ENCODE measurements around the gene ESR2. TPM values are rescaled to one million over a fixed set of nuclear protein-coding genes. Genes with fewer than 3 reads are reported as not detected.
"Not testable (repeated sequence)": the region's sequence is repeated elsewhere in the genome, so short reads cannot be mapped to it uniquely, and the experiment has no call there.

Gene ESR2
- total RNA-seq, 1 donor from 2014 or later, result 0.16 TPM

DNA sequence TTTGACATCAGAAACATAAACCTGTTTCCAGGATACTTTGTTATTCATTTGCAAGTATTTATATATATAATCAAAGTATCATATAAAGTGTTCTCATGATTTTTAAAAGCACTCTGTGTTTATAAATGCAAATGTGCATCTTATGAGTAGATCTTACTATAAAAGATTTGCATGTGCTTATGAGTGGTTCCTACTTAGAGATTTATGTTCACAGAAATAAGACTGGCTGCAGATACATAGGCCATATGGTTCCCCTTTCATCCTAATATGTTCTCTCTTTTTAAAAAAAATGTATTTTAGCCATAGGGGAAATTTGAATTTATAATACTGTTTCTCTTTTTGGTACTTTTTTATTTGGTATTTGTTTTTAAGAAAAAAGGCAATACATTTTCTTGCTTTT, 174.2 kb downstream of the ESR2 start:
- no peak overlapping the region for H2AFZ ChIP-seq (ENCODE audit: low read depth, low read length)
- H3K27me3 ChIP-seq (ENCODE audit: insufficient read depth, low read length), result no peaks in the 10 kb centered on the region
- H3K4me2 ChIP-seq (ENCODE audit: low read length), result no peak overlapping the region
- no peak overlapping the region for H3K9ac ChIP-seq (ENCODE audit: low read length)
- H3K79me2 ChIP-seq (ENCODE audit: insufficient read depth, low read length), result no peaks in the 10 kb centered on the region
- Mint-ChIP-seq H3K27me3 (ENCODE audit: low read depth, unreplicated experiment) (no peaks in the 10 kb centered on the region), H3K9me3 (ENCODE audit: unreplicated experiment) (no peaks in the 10 kb centered on the region), H3K4me1 (ENCODE audit: low read depth, unreplicated experiment) (peaks cover 3% of the 10 kb centered on the region), H3K4me3 (ENCODE audit: unreplicated experiment) (no peak overlapping the region), H3K36me3 (ENCODE audit: low read depth, unreplicated experiment) (no peaks in the 10 kb centered on the region), H3K27ac (ENCODE audit: unreplicated experiment) (no peak overlapping the region)
- H3K4me3 ChIP-seq (ENCODE audit: insufficient read depth, low read depth, low read length), result no peak overlapping the region
- no peak overlapping the region for H3K27ac ChIP-seq (ENCODE audit: low read depth, low read length)
- DNase-seq (ENCODE audit: low read depth) (no peak), FAIRE-seq (no peak)
- H3K4me1 ChIP-seq (ENCODE audit: insufficient read depth, low read length), result peaks cover 8% of the 10 kb centered on the region
- TF ChIP-seq, protein P1, sequence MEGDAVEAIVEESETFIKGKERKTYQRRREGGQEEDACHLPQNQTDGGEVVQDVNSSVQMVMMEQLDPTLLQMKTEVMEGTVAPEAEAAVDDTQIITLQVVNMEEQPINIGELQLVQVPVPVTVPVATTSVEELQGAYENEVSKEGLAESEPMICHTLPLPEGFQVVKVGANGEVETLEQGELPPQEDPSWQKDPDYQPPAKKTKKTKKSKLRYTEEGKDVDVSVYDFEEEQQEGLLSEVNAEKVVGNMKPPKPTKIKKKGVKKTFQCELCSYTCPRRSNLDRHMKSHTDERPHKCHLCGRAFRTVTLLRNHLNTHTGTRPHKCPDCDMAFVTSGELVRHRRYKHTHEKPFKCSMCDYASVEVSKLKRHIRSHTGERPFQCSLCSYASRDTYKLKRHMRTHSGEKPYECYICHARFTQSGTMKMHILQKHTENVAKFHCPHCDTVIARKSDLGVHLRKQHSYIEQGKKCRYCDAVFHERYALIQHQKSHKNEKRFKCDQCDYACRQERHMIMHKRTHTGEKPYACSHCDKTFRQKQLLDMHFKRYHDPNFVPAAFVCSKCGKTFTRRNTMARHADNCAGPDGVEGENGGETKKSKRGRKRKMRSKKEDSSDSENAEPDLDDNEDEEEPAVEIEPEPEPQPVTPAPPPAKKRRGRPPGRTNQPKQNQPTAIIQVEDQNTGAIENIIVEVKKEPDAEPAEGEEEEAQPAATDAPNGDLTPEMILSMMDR (IDR thresholded peaks at IDR 0.05; ENCODE audit: insufficient read depth, low read depth, low read length), result no peak
- TF ChIP-seq EZH2 (IDR thresholded peaks at IDR 0.05; ENCODE audit: insufficient read depth, low read length), result no peak
- no peaks in the 10 kb centered on the region for H3K9me3 ChIP-seq (ENCODE audit: insufficient read depth, low read depth, low read length)
- no peaks in the 10 kb centered on the region for H3K36me3 ChIP-seq (ENCODE audit: insufficient read depth, low read length)
- H4K20me1 ChIP-seq (ENCODE audit: insufficient read depth, low read length), result no peaks in the 10 kb centered on the region

DNA sequence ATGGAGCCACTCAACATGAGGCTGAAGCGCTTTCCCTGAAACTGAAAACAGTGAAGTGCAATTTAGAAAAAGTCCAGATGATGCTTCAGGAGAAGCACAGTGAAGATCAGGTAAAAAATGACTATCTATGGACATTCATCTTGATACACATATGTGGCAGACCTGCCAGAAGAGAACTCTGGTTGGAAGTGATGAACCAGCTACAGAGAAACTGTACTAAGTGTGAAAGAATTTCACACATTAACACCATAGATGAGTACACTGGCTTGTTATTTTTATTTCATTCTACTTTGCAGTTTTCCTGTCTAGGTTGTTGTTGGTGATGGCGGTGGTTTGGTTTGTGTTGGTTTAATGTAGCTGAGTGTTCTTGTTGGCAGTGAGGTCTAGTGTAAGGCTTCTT, 174.7 kb downstream of the ESR2 start:
- Mint-ChIP-seq H3K36me3 (ENCODE audit: low read depth, unreplicated experiment) (no peaks in the 10 kb centered on the region), H3K9me3 (ENCODE audit: unreplicated experiment) (no peaks in the 10 kb centered on the region), H3K4me1 (ENCODE audit: low read depth, unreplicated experiment) (peaks cover 3% of the 10 kb centered on the region), H3K4me3 (ENCODE audit: unreplicated experiment) (no peak overlapping the region), H3K27me3 (ENCODE audit: low read depth, unreplicated experiment) (no peaks in the 10 kb centered on the region), H3K27ac (ENCODE audit: unreplicated experiment) (no peak overlapping the region)
- Histone ChIP-seq H2AFZ (ENCODE audit: low read depth, low read length) (no peak overlapping the region), H3K4me1 (ENCODE audit: insufficient read depth, low read length) (peaks cover 8% of the 10 kb centered on the region), H3K9ac (ENCODE audit: low read length) (no peak overlapping the region), H4K20me1 (ENCODE audit: insufficient read depth, low read length) (no peaks in the 10 kb centered on the region), H3K79me2 (ENCODE audit: insufficient read depth, low read length) (no peaks in the 10 kb centered on the region), H3K4me3 (ENCODE audit: insufficient read depth, low read depth, low read length) (no peak overlapping the region), H3K27me3 (ENCODE audit: insufficient read depth, low read length) (no peaks in the 10 kb centered on the region), H3K27ac (ENCODE audit: low read depth, low read length) (no peak overlapping the region), H3K36me3 (ENCODE audit: insufficient read depth, low read length) (no peaks in the 10 kb centered on the region), H3K4me2 (ENCODE audit: low read length) (no peak overlapping the region), H3K9me3 (ENCODE audit: insufficient read depth, low read depth, low read length) (no peaks in the 10 kb centered on the region)
- no peak for DNase-seq (ENCODE audit: low read depth)
- no peak for TF ChIP-seq EZH2 (IDR thresholded peaks at IDR 0.05; ENCODE audit: insufficient read depth, low read length)
- TF ChIP-seq, protein P1 (IDR thresholded peaks at IDR 0.05; ENCODE audit: insufficient read depth, low read depth, low read length), result no peak
- FAIRE-seq, result no peak

DNA sequence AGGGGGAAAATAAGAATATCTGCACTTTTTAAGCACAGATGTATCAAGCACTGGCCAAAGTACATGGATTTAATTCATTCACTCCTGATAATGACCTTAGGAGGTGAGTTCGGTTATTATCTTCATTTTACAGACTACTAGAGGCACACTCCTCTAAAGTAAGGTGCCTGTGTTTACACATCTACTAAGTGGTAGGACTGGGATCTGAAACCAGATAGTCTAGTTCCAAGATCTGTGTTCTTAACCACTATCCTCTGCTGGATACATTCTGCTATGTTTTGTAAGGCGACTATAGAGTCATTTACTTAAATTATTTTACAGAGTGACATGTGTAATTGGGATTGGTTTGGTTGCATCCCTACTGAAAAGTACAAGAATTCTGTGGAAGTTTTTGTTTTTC, 175.3 kb downstream of the ESR2 start:
- no peaks in the 10 kb centered on the region for H3K79me2 ChIP-seq (ENCODE audit: insufficient read depth, low read length)
- Mint-ChIP-seq H3K36me3 (ENCODE audit: low read depth, unreplicated experiment) (no peaks in the 10 kb centered on the region), H3K27ac (ENCODE audit: unreplicated experiment) (no peak overlapping the region), H3K4me3 (ENCODE audit: unreplicated experiment) (no peak overlapping the region), H3K27me3 (ENCODE audit: low read depth, unreplicated experiment) (no peaks in the 10 kb centered on the region), H3K9me3 (ENCODE audit: unreplicated experiment) (no peaks in the 10 kb centered on the region), H3K4me1 (ENCODE audit: low read depth, unreplicated experiment) (peaks cover 5% of the 10 kb centered on the region)
- no peak overlapping the region for H3K9ac ChIP-seq (ENCODE audit: low read length)
- no peak overlapping the region for H3K4me2 ChIP-seq (ENCODE audit: low read length)
- peaks cover 8% of the 10 kb centered on the region for H3K4me1 ChIP-seq (ENCODE audit: insufficient read depth, low read length)
- H3K27me3 ChIP-seq (ENCODE audit: insufficient read depth, low read length), result no peaks in the 10 kb centered on the region
- no peaks in the 10 kb centered on the region for H3K9me3 ChIP-seq (ENCODE audit: insufficient read depth, low read depth, low read length)
- TF ChIP-seq EZH2 (IDR thresholded peaks at IDR 0.05; ENCODE audit: insufficient read depth, low read length), result no peak
- TF ChIP-seq, protein P1 (IDR thresholded peaks at IDR 0.05; ENCODE audit: insufficient read depth, low read depth, low read length), result no peak
- H3K27ac ChIP-seq (ENCODE audit: low read depth, low read length), result peak overlapping the region; percentile 85
- no peaks in the 10 kb centered on the region for H4K20me1 ChIP-seq (ENCODE audit: insufficient read depth, low read length)
- H3K36me3 ChIP-seq (ENCODE audit: insufficient read depth, low read length), result no peaks in the 10 kb centered on the region
- H3K4me3 ChIP-seq (ENCODE audit: insufficient read depth, low read depth, low read length), result no peak overlapping the region
- FAIRE-seq (no peak), DNase-seq (ENCODE audit: low read depth) (no peak)
- H2AFZ ChIP-seq (ENCODE audit: low read depth, low read length), result no peak overlapping the region

DNA sequence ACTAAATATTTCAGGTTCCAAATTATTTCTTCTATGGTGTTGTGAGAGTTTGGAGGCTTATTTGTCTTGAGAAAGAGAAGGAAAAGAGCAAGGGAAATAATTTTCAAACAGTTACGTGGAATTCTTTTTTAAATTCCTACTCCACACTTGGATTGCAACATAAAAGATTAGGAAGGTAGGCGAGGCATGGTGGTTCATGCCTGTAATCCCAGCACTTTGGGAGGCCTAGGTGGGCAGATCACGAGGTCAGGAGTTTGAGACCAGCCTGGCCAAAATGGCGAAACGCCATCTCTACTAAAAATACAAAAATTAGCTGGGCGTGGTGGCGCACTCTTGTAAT, 175.8 kb downstream of the ESR2 start:
- H3K9me3 ChIP-seq (ENCODE audit: insufficient read depth, low read depth, low read length); H2AFZ ChIP-seq (ENCODE audit: low read depth, low read length); FAIRE-seq; H3K27me3 Mint-ChIP-seq (ENCODE audit: low read depth, unreplicated experiment); DNase-seq (ENCODE audit: low read depth); H3K4me1 Mint-ChIP-seq (ENCODE audit: low read depth, unreplicated experiment); H3K4me3 Mint-ChIP-seq (ENCODE audit: unreplicated experiment); H3K36me3 Mint-ChIP-seq (ENCODE audit: low read depth, unreplicated experiment); H3K9me3 Mint-ChIP-seq (ENCODE audit: unreplicated experiment); H3K79me2 ChIP-seq (ENCODE audit: insufficient read depth, low read length); H3K36me3 ChIP-seq (ENCODE audit: insufficient read depth, low read length); H4K20me1 ChIP-seq (ENCODE audit: insufficient read depth, low read length); H3K4me1 ChIP-seq (ENCODE audit: insufficient read depth, low read length); H3K4me3 ChIP-seq (ENCODE audit: insufficient read depth, low read depth, low read length); H3K27me3 ChIP-seq (ENCODE audit: insufficient read depth, low read length): not testable (repeated sequence)
- Histone ChIP-seq H3K4me2 (ENCODE audit: low read length) (peak overlapping the region; percentile 51), H3K9ac (ENCODE audit: low read length) (peak overlapping the region; percentile 65), H3K27ac (ENCODE audit: low read depth, low read length) (peak overlapping the region; percentile 85)
- H3K27ac Mint-ChIP-seq (ENCODE audit: unreplicated experiment), result peak overlapping the region; percentile 2

Data from astrocyte (in vitro differentiated cells and primary cell).